K562 (cell line): ENCODE data around the gene SLC16A5. TPM values are rescaled to one million over a fixed set of nuclear protein-coding genes. Genes with fewer than 3 reads are reported as not detected.

ENCODE experiments used
- CBFA2T3 ChIP-seq: fragments of 450-650 bp; IDR thresholded peaks from 2 replicates; pipeline ENCODE4 v1.6.1; 2017
- CBFB ChIP-seq: sonication (generic); formaldehyde crosslinking; IDR thresholded peaks from 2 replicates; pipeline ENCODE4 v1.4.0; 2020; ENCODE audit warnings: mild to moderate bottlenecking, missing genetic modification reagents
- FUS ChIP-seq: fragments of 200-400 bp; formaldehyde crosslinking; optimal IDR thresholded peaks from 2 replicates; pipeline ENCODE3; 2017; ENCODE audit warnings: low read depth, low read length
- GTF2E2 ChIP-seq: fragments of 200-800 bp; sonication (Bioruptor generic); IDR thresholded peaks from 2 replicates; pipeline ENCODE4 v1.6.1; 2016; ENCODE audit warnings: missing genetic modification characterization, missing compliant biosample characterization
- HLTF ChIP-seq: fragments of 450-650 bp; IDR thresholded peaks from 2 replicates; pipeline ENCODE4 v1.6.1; 2016
- NCOA6 ChIP-seq: fragments of 450-650 bp; IDR thresholded peaks from 2 replicates; pipeline ENCODE4 v1.6.1; 2017; ENCODE audit warnings: mild to moderate bottlenecking
- POLR2B ChIP-seq: fragments of 450-650 bp; IDR thresholded peaks from 2 replicates; pipeline ENCODE4 v1.6.1; 2018; ENCODE audit warnings: low read depth; ENCODE audit not compliant: partially characterized antibody
- PYGO2 ChIP-seq: fragments of 450-650 bp; IDR thresholded peaks from 2 replicates; pipeline ENCODE4 v1.6.1; 2016; ENCODE audit warnings: mild to moderate bottlenecking, missing genetic modification characterization, moderate library complexity, missing compliant biosample characterization
- TARDBP ChIP-seq: fragments of 450-650 bp; IDR thresholded peaks from 2 replicates; pipeline ENCODE4 v1.6.1; 2016
- ZFP36 ChIP-seq: fragments of 150-350 bp; IDR thresholded peaks from 2 replicates; pipeline ENCODE4 v1.6.1; 2018; ENCODE audit warnings: low read length, low read depth; ENCODE audit not compliant: partially characterized antibody
- ZNF79 ChIP-seq: fragments of 250-450 bp; sonication (Bioruptor Pico); IDR thresholded peaks from 2 replicates; pipeline ENCODE4 v1.4.0; 2020; ENCODE audit warnings: low read depth, mild to moderate bottlenecking, moderate library complexity
- polyA plus RNA-seq, 8 experiments: library from polyadenylated mRNA; depleted of rRNA in 4 of 8; stranded (reverse) in 5 of 8; unstranded in 3 of 8; fragments of >200 nt; fragmentation: Nextera tagmentation in 2 of 8; fragmentation: Illumina TruSeq in 1 of 8; extraction: Ambion mirVana in 2 of 8; extraction: Trizol in 1 of 8; gene quantifications; 2 replicates each; pipeline versions ENCODE4 v1.2.1 to v1.2.3, GENCODE V29; 2011 to 2014; ENCODE audit warnings: inconsistent platforms in 1 of 8, missing spikeins in 1 of 8
- total RNA-seq, 7 experiments: library from RNA; depleted of rRNA in 6 of 7; stranded (reverse); fragments of >200 nt in 6 of 7; fragmentation: Illumina TruSeq in 2 of 7; extraction: Trizol in 2 of 7; gene quantifications; 2 replicates each; pipeline versions ENCODE4 v1.2.1 to v1.2.3, GENCODE V29; 2011 to 2021; ENCODE audit warnings: low replicate concordance in 1 of 7
- TF ChIP-seq, protein P1 (sequence below): sonication (generic); formaldehyde crosslinking; IDR thresholded peaks from 2 replicates; pipeline ENCODE4 v1.8.0; 2023; ENCODE audit warnings: missing genetic modification reagents, mild to moderate bottlenecking, borderline replicate concordance
- TF ChIP-seq, protein P2 (sequence below): fragments of 250-450 bp; sonication (Bioruptor Pico); IDR thresholded peaks from 2 replicates; pipeline ENCODE4 v1.8.0; 2022; ENCODE audit warnings: moderate library complexity, mild to moderate bottlenecking, inconsistent platforms
- TF ChIP-seq, protein P3 (sequence below): fragments of 450-650 bp; formaldehyde crosslinking; IDR thresholded peaks from 2 replicates; pipeline ENCODE4 v1.4.0; 2020; ENCODE audit warnings: mild to moderate bottlenecking, moderate library complexity
- TF ChIP-seq, protein P4 (sequence below): sonication (generic); formaldehyde crosslinking; IDR thresholded peaks from 2 replicates; pipeline ENCODE4 v1.8.0; 2022; ENCODE audit warnings: mild to moderate bottlenecking, missing genetic modification reagents
- TF ChIP-seq, protein P5 (sequence below): fragments of 250-450 bp; sonication (Bioruptor Pico); IDR thresholded peaks from 2 replicates; pipeline ENCODE4 v1.8.0; 2021; ENCODE audit warnings: moderate library complexity, mild to moderate bottlenecking, inconsistent platforms

Gene SLC16A5
- total and polyA plus RNA-seq, 9 of the 15 experiments (the other 6 are each of a cell fraction or from before 2014, with no cell fraction given) = 0.06 to 2.6 (median 0.91) TPM

DNA sequence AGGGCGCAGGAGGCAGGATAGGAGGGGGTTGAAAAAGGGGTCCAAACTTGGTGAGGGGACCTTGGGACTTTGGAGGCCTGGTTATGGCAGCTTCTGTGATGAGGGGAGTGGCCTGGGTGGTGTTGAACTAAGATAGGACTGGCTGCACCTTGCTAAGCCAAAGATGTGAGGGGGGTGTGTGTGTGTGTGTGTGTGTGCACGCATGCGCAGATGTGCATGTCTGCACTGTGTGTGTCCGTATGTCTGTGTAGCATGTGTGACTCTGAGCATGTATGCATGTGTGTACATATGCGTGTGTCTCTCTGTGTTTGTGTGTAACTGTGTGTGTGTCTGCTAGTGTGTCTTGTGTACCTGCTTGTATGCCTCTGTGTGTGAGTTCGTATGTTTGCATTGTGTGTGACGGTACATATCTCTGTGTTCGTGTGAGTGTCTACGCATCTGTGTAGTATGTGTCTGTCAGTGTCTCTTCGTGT is 4.1 kb downstream of the SLC16A5 start (continued):
- TF ChIP-seq, protein P1, sequence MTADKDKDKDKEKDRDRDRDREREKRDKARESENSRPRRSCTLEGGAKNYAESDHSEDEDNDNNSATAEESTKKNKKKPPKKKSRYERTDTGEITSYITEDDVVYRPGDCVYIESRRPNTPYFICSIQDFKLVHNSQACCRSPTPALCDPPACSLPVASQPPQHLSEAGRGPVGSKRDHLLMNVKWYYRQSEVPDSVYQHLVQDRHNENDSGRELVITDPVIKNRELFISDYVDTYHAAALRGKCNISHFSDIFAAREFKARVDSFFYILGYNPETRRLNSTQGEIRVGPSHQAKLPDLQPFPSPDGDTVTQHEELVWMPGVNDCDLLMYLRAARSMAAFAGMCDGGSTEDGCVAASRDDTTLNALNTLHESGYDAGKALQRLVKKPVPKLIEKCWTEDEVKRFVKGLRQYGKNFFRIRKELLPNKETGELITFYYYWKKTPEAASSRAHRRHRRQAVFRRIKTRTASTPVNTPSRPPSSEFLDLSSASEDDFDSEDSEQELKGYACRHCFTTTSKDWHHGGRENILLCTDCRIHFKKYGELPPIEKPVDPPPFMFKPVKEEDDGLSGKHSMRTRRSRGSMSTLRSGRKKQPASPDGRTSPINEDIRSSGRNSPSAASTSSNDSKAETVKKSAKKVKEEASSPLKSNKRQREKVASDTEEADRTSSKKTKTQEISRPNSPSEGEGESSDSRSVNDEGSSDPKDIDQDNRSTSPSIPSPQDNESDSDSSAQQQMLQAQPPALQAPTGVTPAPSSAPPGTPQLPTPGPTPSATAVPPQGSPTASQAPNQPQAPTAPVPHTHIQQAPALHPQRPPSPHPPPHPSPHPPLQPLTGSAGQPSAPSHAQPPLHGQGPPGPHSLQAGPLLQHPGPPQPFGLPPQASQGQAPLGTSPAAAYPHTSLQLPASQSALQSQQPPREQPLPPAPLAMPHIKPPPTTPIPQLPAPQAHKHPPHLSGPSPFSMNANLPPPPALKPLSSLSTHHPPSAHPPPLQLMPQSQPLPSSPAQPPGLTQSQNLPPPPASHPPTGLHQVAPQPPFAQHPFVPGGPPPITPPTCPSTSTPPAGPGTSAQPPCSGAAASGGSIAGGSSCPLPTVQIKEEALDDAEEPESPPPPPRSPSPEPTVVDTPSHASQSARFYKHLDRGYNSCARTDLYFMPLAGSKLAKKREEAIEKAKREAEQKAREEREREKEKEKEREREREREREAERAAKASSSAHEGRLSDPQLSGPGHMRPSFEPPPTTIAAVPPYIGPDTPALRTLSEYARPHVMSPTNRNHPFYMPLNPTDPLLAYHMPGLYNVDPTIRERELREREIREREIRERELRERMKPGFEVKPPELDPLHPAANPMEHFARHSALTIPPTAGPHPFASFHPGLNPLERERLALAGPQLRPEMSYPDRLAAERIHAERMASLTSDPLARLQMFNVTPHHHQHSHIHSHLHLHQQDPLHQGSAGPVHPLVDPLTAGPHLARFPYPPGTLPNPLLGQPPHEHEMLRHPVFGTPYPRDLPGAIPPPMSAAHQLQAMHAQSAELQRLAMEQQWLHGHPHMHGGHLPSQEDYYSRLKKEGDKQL = no peak
- TF ChIP-seq GTF2E2 (tag) = no peak
- no peak for TF ChIP-seq PYGO2
- TF ChIP-seq FUS = no peak
- TF ChIP-seq, protein P2, sequence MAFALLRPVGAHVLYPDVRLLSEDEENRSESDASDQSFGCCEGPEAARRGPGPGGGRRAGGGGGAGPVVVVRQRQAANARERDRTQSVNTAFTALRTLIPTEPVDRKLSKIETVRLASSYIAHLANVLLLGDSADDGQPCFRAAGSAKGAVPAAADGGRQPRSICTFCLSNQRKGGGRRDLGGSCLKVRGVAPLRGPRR (CRISPR knock-in tag) = no peak
- no peak for TF ChIP-seq CBFB
- TF ChIP-seq, protein P3, sequence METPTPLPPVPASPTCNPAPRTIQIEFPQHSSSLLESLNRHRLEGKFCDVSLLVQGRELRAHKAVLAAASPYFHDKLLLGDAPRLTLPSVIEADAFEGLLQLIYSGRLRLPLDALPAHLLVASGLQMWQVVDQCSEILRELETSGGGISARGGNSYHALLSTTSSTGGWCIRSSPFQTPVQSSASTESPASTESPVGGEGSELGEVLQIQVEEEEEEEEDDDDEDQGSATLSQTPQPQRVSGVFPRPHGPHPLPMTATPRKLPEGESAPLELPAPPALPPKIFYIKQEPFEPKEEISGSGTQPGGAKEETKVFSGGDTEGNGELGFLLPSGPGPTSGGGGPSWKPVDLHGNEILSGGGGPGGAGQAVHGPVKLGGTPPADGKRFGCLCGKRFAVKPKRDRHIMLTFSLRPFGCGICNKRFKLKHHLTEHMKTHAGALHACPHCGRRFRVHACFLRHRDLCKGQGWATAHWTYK = no peak
- TF ChIP-seq TARDBP = no peak
- TF ChIP-seq, protein P4, sequence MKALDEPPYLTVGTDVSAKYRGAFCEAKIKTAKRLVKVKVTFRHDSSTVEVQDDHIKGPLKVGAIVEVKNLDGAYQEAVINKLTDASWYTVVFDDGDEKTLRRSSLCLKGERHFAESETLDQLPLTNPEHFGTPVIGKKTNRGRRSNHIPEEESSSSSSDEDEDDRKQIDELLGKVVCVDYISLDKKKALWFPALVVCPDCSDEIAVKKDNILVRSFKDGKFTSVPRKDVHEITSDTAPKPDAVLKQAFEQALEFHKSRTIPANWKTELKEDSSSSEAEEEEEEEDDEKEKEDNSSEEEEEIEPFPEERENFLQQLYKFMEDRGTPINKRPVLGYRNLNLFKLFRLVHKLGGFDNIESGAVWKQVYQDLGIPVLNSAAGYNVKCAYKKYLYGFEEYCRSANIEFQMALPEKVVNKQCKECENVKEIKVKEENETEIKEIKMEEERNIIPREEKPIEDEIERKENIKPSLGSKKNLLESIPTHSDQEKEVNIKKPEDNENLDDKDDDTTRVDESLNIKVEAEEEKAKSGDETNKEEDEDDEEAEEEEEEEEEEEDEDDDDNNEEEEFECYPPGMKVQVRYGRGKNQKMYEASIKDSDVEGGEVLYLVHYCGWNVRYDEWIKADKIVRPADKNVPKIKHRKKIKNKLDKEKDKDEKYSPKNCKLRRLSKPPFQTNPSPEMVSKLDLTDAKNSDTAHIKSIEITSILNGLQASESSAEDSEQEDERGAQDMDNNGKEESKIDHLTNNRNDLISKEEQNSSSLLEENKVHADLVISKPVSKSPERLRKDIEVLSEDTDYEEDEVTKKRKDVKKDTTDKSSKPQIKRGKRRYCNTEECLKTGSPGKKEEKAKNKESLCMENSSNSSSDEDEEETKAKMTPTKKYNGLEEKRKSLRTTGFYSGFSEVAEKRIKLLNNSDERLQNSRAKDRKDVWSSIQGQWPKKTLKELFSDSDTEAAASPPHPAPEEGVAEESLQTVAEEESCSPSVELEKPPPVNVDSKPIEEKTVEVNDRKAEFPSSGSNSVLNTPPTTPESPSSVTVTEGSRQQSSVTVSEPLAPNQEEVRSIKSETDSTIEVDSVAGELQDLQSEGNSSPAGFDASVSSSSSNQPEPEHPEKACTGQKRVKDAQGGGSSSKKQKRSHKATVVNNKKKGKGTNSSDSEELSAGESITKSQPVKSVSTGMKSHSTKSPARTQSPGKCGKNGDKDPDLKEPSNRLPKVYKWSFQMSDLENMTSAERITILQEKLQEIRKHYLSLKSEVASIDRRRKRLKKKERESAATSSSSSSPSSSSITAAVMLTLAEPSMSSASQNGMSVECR (CRISPR knock-in tag) = peak; percentile 64; the same call in 1 of the 2 replicates
- no peak for TF ChIP-seq ZNF79
- peak; percentile 80; the same call in 1 of the 2 replicates for TF ChIP-seq HLTF
- no peak for TF ChIP-seq NCOA6
- TF ChIP-seq CBFA2T3 = peak; percentile 67
- TF ChIP-seq ZFP36 = no peak
- peak; percentile 32 for TF ChIP-seq POLR2B
- TF ChIP-seq, protein P5, sequence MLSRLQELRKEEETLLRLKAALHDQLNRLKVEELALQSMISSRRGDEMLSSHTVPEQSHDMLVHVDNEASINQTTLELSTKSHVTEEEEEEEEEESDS (CRISPR knock-in tag) = no peak
